Inferior parietal cortex (tissue), 1 donor: ENCODE results near the gene PEX26.
"Not testable (repeated sequence)": the region's sequence is repeated elsewhere in the genome, so short reads cannot be mapped to it uniquely, and the experiment has no call there.

Experiments
- DNase-seq: peaks from one replicate; pipeline ENCODE4 v3.0.0-alpha.2; 2016; ENCODE audit errors: extremely low spot score

The PEX26 gene

GRCh38 chr22:18119409-18120110 is 41.8 kb downstream of the PEX26 start:
- DNase-seq = no peak

- no peak for DNase-seq
These were observed 43.1 kb downstream of the PEX26 start for GRCh38 chr22:18120857-18121256.

- no peak for DNase-seq
These were observed 43.7 kb downstream of the PEX26 start for GRCh38 chr22:18121506-18121905.

GRCh38 chr22:18121954-18122554 is 44.3 kb downstream of the PEX26 start:
- no peak for DNase-seq

GRCh38 chr22:18123476-18124025 is 45.8 kb downstream of the PEX26 start:
- DNase-seq = not testable (repeated sequence)

GRCh38 chr22:18126606-18127005 is 48.8 kb downstream of the PEX26 start:
- DNase-seq = no peak

- no peak for DNase-seq
These were observed 52.2 kb downstream of the PEX26 start for GRCh38 chr22:18130018-18130417.

GRCh38 chr22:18130699-18131429 is 53.1 kb downstream of the PEX26 start:
- no peak for DNase-seq

GRCh38 chr22:18133452-18133851 is 55.7 kb downstream of the PEX26 start:
- DNase-seq = no peak

- no peak for DNase-seq
These were observed 59.0 kb downstream of the PEX26 start for GRCh38 chr22:18136563-18137320.

- not testable (repeated sequence) for DNase-seq
These were observed 63.2 kb downstream of the PEX26 start for GRCh38 chr22:18141004-18141403.

- DNase-seq = no peak
These were observed 66.3 kb downstream of the PEX26 start for GRCh38 chr22:18144105-18144504.

GRCh38 chr22:18145676-18146388 is 68.0 kb downstream of the PEX26 start:
- DNase-seq = no peak

GRCh38 chr22:18146389-18146753 is 68.6 kb downstream of the PEX26 start:
- no peak for DNase-seq

- DNase-seq = no peak
These were observed 70.0 kb downstream of the PEX26 start for GRCh38 chr22:18147791-18148190.

GRCh38 chr22:18148293-18148965 is 70.6 kb downstream of the PEX26 start:
- no peak for DNase-seq

- no peak for DNase-seq
These were observed 74.7 kb downstream of the PEX26 start for GRCh38 chr22:18152519-18152918.

GRCh38 chr22:18154821-18155390 is 77.1 kb downstream of the PEX26 start:
- DNase-seq = no peak
